Posterior vena cava (tissue), 2 donors: ENCODE results near the gene DGUOK. TPM values are rescaled to one million over a fixed set of nuclear protein-coding genes. Genes with fewer than 3 reads are reported as not detected.
A peak's percentile ranks its signal among the peaks of the same experiment; 100 is the strongest.

Source experiments
- DNase-seq: peaks from one replicate; pipeline ENCODE4 v3.0.0-alpha.2; 2020; ENCODE audit warnings: low spot score
- intact Hi-C, 2 donors: fragments of 100-400 bp; cut with DNase I; formaldehyde crosslinking; loops; one replicate each; pipeline versions ENCODE4 v1.14.1 to v1.14.2; 2022 to 2023
- total RNA-seq, 2 donors: library from RNA; stranded (reverse); fragmentation: NEBNext Ultra II Directional; extraction: Animal tissue kit (Norgen Biotek cat#: 25700); gene quantifications; one replicate each; pipeline ENCODE4 v1.2.1, GENCODE V29; 2021
- donor health status: DM: yes; HTN: yes; CAD: no.
- donor health status: DM: yes; HTN: yes; CAD: no.

The DGUOK gene
- total RNA-seq, 2 donors from 2014 or later = 36.1 to 41.9 TPM

GRCh38 chr2:74002505-74003421, 76.1 kb downstream of the DGUOK start:
- peak; percentile 92 for DNase-seq

GRCh38 chr2:74003494-74004211, 77.0 kb downstream of the DGUOK start:
- intact Hi-C loops = loop anchor here in 1 of 2 donors (5.0 kb wide), 1 partner anchor 124 kb away; no protein-coding TSS in a partner anchor
- no peak for DNase-seq

More at GRCh38 chr2:74002505-74003421, 76.1 kb downstream of the DGUOK start:
- intact Hi-C loops = loop anchor here in 1 of 2 donors (5.0 kb wide), 1 partner anchor 125 kb away; no protein-coding TSS in a partner anchor

GRCh38 chr2:74004212-74005182, 77.8 kb downstream of the DGUOK start:
- intact Hi-C loops = loop anchor here in 1 of 2 donors (5.0 kb wide), 1 partner anchor 123 kb away; no protein-coding TSS in a partner anchor
- no peak for DNase-seq

GRCh38 chr2:74005786-74006185, 79.1 kb downstream of the DGUOK start:
- intact Hi-C loops = no loop called here

DNA sequence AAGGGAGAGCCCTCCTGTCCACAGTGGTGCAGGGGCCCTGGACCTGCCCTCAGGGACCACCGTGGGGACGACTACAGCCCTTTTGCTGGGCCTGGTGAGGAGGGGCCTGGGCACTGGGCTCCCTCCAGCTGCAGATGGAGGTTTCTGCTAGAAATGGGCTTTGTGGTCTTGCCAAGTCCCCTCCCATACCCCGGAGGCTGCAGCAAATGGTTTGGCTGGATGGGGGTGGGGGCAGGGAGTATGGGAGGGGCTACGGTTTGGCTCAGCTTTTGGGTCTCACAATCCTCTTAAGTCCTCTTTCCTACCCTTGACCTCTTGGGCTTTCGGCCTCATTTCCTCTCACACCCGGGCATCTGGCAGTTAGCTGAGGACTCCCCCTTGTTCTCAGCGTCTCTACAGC, 79.8 kb downstream of the DGUOK start:
- no peak for DNase-seq
- intact Hi-C loops = no loop called here

More at GRCh38 chr2:74005786-74006185, 79.1 kb downstream of the DGUOK start:
- no peak for DNase-seq

- intact Hi-C loops = no loop called here
- no peak for DNase-seq
Observed at GRCh38 chr2:74007121-74007520, 80.4 kb downstream of the DGUOK start.

- no peak for DNase-seq
- intact Hi-C loops = no loop called here
Observed at GRCh38 chr2:74007711-74008110, 81.0 kb downstream of the DGUOK start.

Other genes with a start within 250 kb of the DGUOK start
- 10 to 100 TPM; 27.1 to 27.7 TPM for gene TPRKB, start 189.5 kb upstream of the DGUOK start, total RNA-seq
- 10 to 100 TPM; 17.0 to 17.3 TPM for gene DUSP11, start 146.8 kb upstream of the DGUOK start, total RNA-seq
- not detected for gene C2orf78, start 142.7 kb upstream of the DGUOK start, total RNA-seq
- gene STAMBP, start 97.9 kb upstream of the DGUOK start, total RNA-seq = 10 to 100 TPM; 32.4 to 38.7 TPM
- 1,000 to 10,000 TPM; 2,422 to 4,458 TPM for gene ACTG2, start 33.9 kb upstream of the DGUOK start, total RNA-seq
- 1 to 10 TPM; 6.6 to 8.5 TPM for gene TET3, start 58.0 kb downstream of the DGUOK start, total RNA-seq
- 10 to 100 TPM; 20.9 to 29.5 TPM for gene BOLA3, start 221.0 kb downstream of the DGUOK start, total RNA-seq